Fibroblast of lung (primary cell): ENCODE results near the gene APLF.

ENCODE experiments used
- CTCF ChIP-seq, 2 donors: IDR thresholded peaks in 1 of 2; conservative IDR thresholded peaks in 1 of 2; 1 replicate in 1 of 2; 2 replicates in 1 of 2; pipeline ENCODE4 v1.5.1; 2011 to 2012; ENCODE audit warnings: low read length in 2 of 2, control low read depth in 1 of 2, inconsistent platforms in 1 of 2, low read depth in 1 of 2, mild to moderate bottlenecking in 1 of 2
- EZH2 ChIP-seq: IDR thresholded peaks from 2 replicates; pipeline ENCODE4 v1.5.1; 2012; ENCODE audit warnings: low read length, control low read depth, mild to moderate bottlenecking; ENCODE audit errors: missing control alignments

- TF ChIP-seq CTCF (conservative IDR thresholded peaks at IDR 0.05 in 1 of 2, IDR thresholded peaks at IDR 0.05 in 1 of 2; ENCODE audit: low read depth in 1 of 2, low read length in 2 of 2) (no peak), EZH2 (no peak)
These were observed 40.4 kb upstream of the APLF start for GRCh38 chr2:68426848-68427579.
